Activated B cell treated with CpG ODN at 0.5 μM for 24 hours (primary cell): ENCODE measurements around the gene ITSN1. TPM values are rescaled to one million over a fixed set of nuclear protein-coding genes. Genes with fewer than 3 reads are reported as not detected.

Experiments used
- ATAC-seq: fragments of 200-7000 bp; cut with Tn5 transposase; one replicate; pipeline ENCODE4 v1.10.0; 2021; ENCODE audit warnings: low read depth, mild to moderate bottlenecking, moderate library complexity
- CTCF ChIA-PET: fragments of 350-600 bp; sonication (Branson Sonifier 250); formaldehyde crosslinking; loops from one replicate; lab custom pipeline; 2021; ENCODE audit warnings: antibody characterized with exemption; lab: Charles Lee
- POLR2A ChIA-PET: fragments of 350-600 bp; sonication (Branson Sonifier 250); formaldehyde crosslinking; loops from one replicate; lab custom pipeline; 2021; ENCODE audit warnings: antibody characterized with exemption; lab: Charles Lee
- DNase-seq: peaks from one replicate; pipeline ENCODE4 v3.0.0; 2022
- H3K27ac Mint-ChIP-seq: one replicate; pipeline ENCODE4 v1.8.0; 2020; ENCODE audit warnings: mixed read lengths
- H3K27me3 Mint-ChIP-seq: one replicate; pipeline ENCODE4 v1.8.0; 2021; ENCODE audit warnings: mixed read lengths
- H3K36me3 Mint-ChIP-seq: one replicate; pipeline ENCODE4 v1.8.0; 2021; ENCODE audit warnings: low read depth, mixed read lengths
- H3K4me1 Mint-ChIP-seq: one replicate; pipeline ENCODE4 v1.8.0; 2021; ENCODE audit warnings: mixed read lengths
- H3K4me3 Mint-ChIP-seq: one replicate; pipeline ENCODE4 v1.8.0; 2020; ENCODE audit warnings: mild to moderate bottlenecking, mixed read lengths
- H3K9me3 Mint-ChIP-seq: one replicate; pipeline ENCODE4 v1.8.0; 2020; ENCODE audit warnings: mixed read lengths
- CTCF ChIP-seq: fragments of 200-600 bp; IDR thresholded peaks from one replicate; pipeline ENCODE4 v1.8.0; 2022; ENCODE audit warnings: antibody characterized with exemption, mild to moderate bottlenecking
- intact Hi-C: fragments of 100-400 bp; cut with micrococcal nuclease; formaldehyde crosslinking; loops from one replicate; pipeline ENCODE4 v1.15.1; 2024
- total RNA-seq: library from RNA; stranded (reverse); gene quantifications from 2 replicates; pipeline ENCODE4 v1.2.3, GENCODE V29; 2022

The ITSN1 gene
- total RNA-seq, 1 donor from 2014 or later, result 2.9 TPM

GRCh38 chr21:33811167-33812010, 169.1 kb downstream of the ITSN1 start:
- H3K4me1 Mint-ChIP-seq, result no peaks in the 10 kb centered on the region
- no peak for TF ChIP-seq CTCF
- H3K4me3 Mint-ChIP-seq, result no peak overlapping the region
- ATAC-seq (no peak), DNase-seq (no peak)
- H3K27ac Mint-ChIP-seq, result no peak overlapping the region
- no peaks in the 10 kb centered on the region for H3K36me3 Mint-ChIP-seq
- ChIA-PET CTCF (no interaction called here), POLR2A (no interaction called here)
- H3K27me3 Mint-ChIP-seq, result peaks cover 3% of the 10 kb centered on the region
- no peaks in the 10 kb centered on the region for H3K9me3 Mint-ChIP-seq
- intact Hi-C loops, result no loop called here

- POLR2A ChIA-PET, result no interaction called here
- no peaks in the 10 kb centered on the region for H3K9me3 Mint-ChIP-seq
- TF ChIP-seq CTCF, result no peak
- no peak overlapping the region for H3K27ac Mint-ChIP-seq
- intact Hi-C loops, result no loop called here
- DNase-seq, result no peak
- CTCF ChIA-PET, result no interaction called here
- no peaks in the 10 kb centered on the region for H3K4me1 Mint-ChIP-seq
- H3K4me3 Mint-ChIP-seq, result no peak overlapping the region
- no peaks in the 10 kb centered on the region for H3K36me3 Mint-ChIP-seq
- peaks cover 3% of the 10 kb centered on the region for H3K27me3 Mint-ChIP-seq
- ATAC-seq, result no peak
These were observed 171.6 kb downstream of the ITSN1 start for GRCh38 chr21:33813832-33814365.

GRCh38 chr21:33815143-33815707, 172.9 kb downstream of the ITSN1 start:
- POLR2A ChIA-PET, result no interaction called here
- CTCF ChIA-PET, result no interaction called here

GRCh38 chr21:33816174-33816573, 173.9 kb downstream of the ITSN1 start:
- CTCF ChIA-PET, result no interaction called here

More at GRCh38 chr21:33815143-33815707, 172.9 kb downstream of the ITSN1 start:
- DNase-seq, result no peak
- Mint-ChIP-seq H3K4me3 (no peak overlapping the region), H3K9me3 (no peaks in the 10 kb centered on the region), H3K27me3 (peaks cover 3% of the 10 kb centered on the region), H3K36me3 (no peaks in the 10 kb centered on the region), H3K27ac (no peak overlapping the region), H3K4me1 (no peaks in the 10 kb centered on the region)
- intact Hi-C loops, result no loop called here
- no peak for ATAC-seq
- TF ChIP-seq CTCF, result no peak

More at GRCh38 chr21:33816174-33816573, 173.9 kb downstream of the ITSN1 start:
- TF ChIP-seq CTCF, result no peak
- no peak overlapping the region for H3K27ac Mint-ChIP-seq
- H3K9me3 Mint-ChIP-seq, result no peaks in the 10 kb centered on the region
- intact Hi-C loops, result no loop called here
- H3K4me3 Mint-ChIP-seq, result no peak overlapping the region
- POLR2A ChIA-PET, result no interaction called here
- H3K27me3 Mint-ChIP-seq, result peaks cover 3% of the 10 kb centered on the region
- ATAC-seq (no peak), DNase-seq (no peak)
- no peaks in the 10 kb centered on the region for H3K4me1 Mint-ChIP-seq
- no peaks in the 10 kb centered on the region for H3K36me3 Mint-ChIP-seq
